Fibroblast of pulmonary artery (primary cell): ENCODE data around the gene CUEDC1.

Experiments used
- DNase-seq: peaks from one replicate; pipeline ENCODE4 v3.0.0-alpha.2; 2010; ENCODE audit warnings: low read depth
- H3K4me3 ChIP-seq: replicated peaks from 2 replicates; pipeline ENCODE4 v1.5.1; 2011; ENCODE audit warnings: low read depth, mild to moderate bottlenecking, control low read depth, low read length, moderate library complexity
- CTCF ChIP-seq: IDR thresholded peaks from 2 replicates; pipeline ENCODE4 v1.5.1; 2011; ENCODE audit warnings: mild to moderate bottlenecking, control low read depth, low read length, inconsistent platforms; ENCODE audit errors: missing control alignments

Gene CUEDC1

GRCh38 chr17:57892146-57892819 is 62.9 kb downstream of the CUEDC1 start:
- TF ChIP-seq CTCF: no peak
- peak; percentile 92 for DNase-seq
- H3K4me3 ChIP-seq: no peak overlapping the region

GRCh38 chr17:57890857-57891232 is 64.4 kb downstream of the CUEDC1 start:
- TF ChIP-seq CTCF: no peak
- DNase-seq: no peak
- no peak overlapping the region for H3K4me3 ChIP-seq

GRCh38 chr17:57889892-57890856 is 65.0 kb downstream of the CUEDC1 start:
- H3K4me3 ChIP-seq: no peak overlapping the region
- peak; percentile 7 for TF ChIP-seq CTCF
- peak; percentile 83 for DNase-seq

- DNase-seq: no peak
- no peak for TF ChIP-seq CTCF
- no peak overlapping the region for H3K4me3 ChIP-seq
Observed at GRCh38 chr17:57889252-57889651, 66.0 kb downstream of the CUEDC1 start.

GRCh38 chr17:57888311-57889216 is 66.6 kb downstream of the CUEDC1 start:
- no peak for DNase-seq
- no peak for TF ChIP-seq CTCF
- no peak overlapping the region for H3K4me3 ChIP-seq

- no peak for DNase-seq
- no peak for TF ChIP-seq CTCF
- H3K4me3 ChIP-seq: no peak overlapping the region
Observed at GRCh38 chr17:57887161-57887560, 68.1 kb downstream of the CUEDC1 start.
